Activated CD4-positive, alpha-beta memory T cell treated with anti-CD3 and anti-CD28 coated beads, Interleukin-2, amount 10 ng/mL, durations not matched to agents 7 days and 5 days (primary cell): ENCODE data around the gene WFDC12. TPM values are rescaled to one million over a fixed set of nuclear protein-coding genes. Genes with fewer than 3 reads are reported as not detected.

ENCODE experiments used
- CTCF ChIA-PET: fragments of 350-600 bp; sonication (Branson Sonifier 250); formaldehyde crosslinking; loops from one replicate; lab custom pipeline; 2021; ENCODE audit warnings: antibody characterized with exemption, inconsistent platforms; lab: Charles Lee
- POLR2A ChIA-PET: fragments of 350-600 bp; sonication (Branson Sonifier 250); formaldehyde crosslinking; loops from one replicate; lab custom pipeline; 2021; ENCODE audit warnings: antibody characterized with exemption; lab: Charles Lee
- DNase-seq: peaks from one replicate; pipeline ENCODE4 v3.0.0-alpha.2; 2020
- H3K27ac Mint-ChIP-seq: one replicate; pipeline ENCODE4 v1.8.0; 2021; ENCODE audit warnings: mild to moderate bottlenecking, mixed read lengths
- H3K27me3 Mint-ChIP-seq: one replicate; pipeline ENCODE4 v1.8.0; 2021; ENCODE audit warnings: mixed read lengths
- H3K36me3 Mint-ChIP-seq: one replicate; pipeline ENCODE4 v1.8.0; 2021; ENCODE audit warnings: low read depth, mixed read lengths
- H3K4me1 Mint-ChIP-seq: one replicate; pipeline ENCODE4 v1.8.0; 2021; ENCODE audit warnings: mixed read lengths
- H3K4me3 Mint-ChIP-seq: one replicate; pipeline ENCODE4 v1.8.0; 2021; ENCODE audit warnings: mild to moderate bottlenecking, mixed read lengths
- H3K9me3 Mint-ChIP-seq: one replicate; pipeline ENCODE4 v1.8.0; 2021; ENCODE audit warnings: mixed read lengths
- total RNA-seq, 2 experiments: library from RNA; stranded (reverse); gene quantifications; one replicate each; pipeline ENCODE4 v1.2.3, GENCODE V29; 2021

WFDC12 gene
- total RNA-seq, 2 experiments from 2014 or later, result not detected

- Mint-ChIP-seq H3K27me3 (no peaks in the 10 kb centered on the region), H3K36me3 (peaks cover 84% of the 10 kb centered on the region), H3K9me3 (peaks cover 4% of the 10 kb centered on the region), H3K4me3 (no peak overlapping the region), H3K4me1 (no peaks in the 10 kb centered on the region), H3K27ac (no peak overlapping the region)
- ChIA-PET CTCF (no interaction called here), POLR2A (no interaction called here)
- no peak for DNase-seq
These were observed 39.0 kb downstream of the WFDC12 start for GRCh38 chr20:45085289-45085688.

DNA sequence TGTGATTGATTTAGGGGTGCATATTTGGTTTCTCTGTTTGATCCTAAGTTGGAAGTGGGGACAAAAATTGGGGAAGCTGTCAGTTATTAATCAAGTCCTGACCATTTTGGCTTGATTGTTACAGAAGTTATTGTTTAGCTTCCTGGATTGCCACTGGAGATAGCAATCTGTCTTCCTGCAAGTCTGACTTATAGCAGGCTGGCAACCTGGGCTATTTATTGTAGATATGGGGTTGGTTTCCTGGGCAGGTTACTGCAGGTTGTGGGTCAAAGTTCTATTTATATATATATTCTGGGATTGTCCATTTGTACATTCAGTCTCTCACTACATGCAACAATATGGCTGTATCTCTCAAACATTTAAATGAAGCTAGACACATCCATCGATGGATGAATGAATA lies 41.1 kb downstream of the WFDC12 start:
- Mint-ChIP-seq H3K4me1 (no peaks in the 10 kb centered on the region), H3K36me3 (peaks cover 85% of the 10 kb centered on the region), H3K27ac (no peak overlapping the region), H3K27me3 (no peaks in the 10 kb centered on the region), H3K4me3 (no peak overlapping the region), H3K9me3 (peaks cover 4% of the 10 kb centered on the region)
- CTCF ChIA-PET, result interaction anchor here (0.8 to 0.9 kb wide), 2 partner anchors 10 to 211 kb away, joined by 3 to 4 read pairs; no protein-coding TSS in a partner anchor
- POLR2A ChIA-PET, result no interaction called here
- no peak for DNase-seq

- ChIA-PET POLR2A (no interaction called here), CTCF (no interaction called here)
- Mint-ChIP-seq H3K9me3 (peaks cover 4% of the 10 kb centered on the region), H3K36me3 (peaks cover 82% of the 10 kb centered on the region), H3K4me3 (no peak overlapping the region), H3K27ac (no peak overlapping the region), H3K4me1 (no peaks in the 10 kb centered on the region), H3K27me3 (no peaks in the 10 kb centered on the region)
- no peak for DNase-seq
These were observed 41.8 kb downstream of the WFDC12 start for GRCh38 chr20:45082468-45082867.

DNA sequence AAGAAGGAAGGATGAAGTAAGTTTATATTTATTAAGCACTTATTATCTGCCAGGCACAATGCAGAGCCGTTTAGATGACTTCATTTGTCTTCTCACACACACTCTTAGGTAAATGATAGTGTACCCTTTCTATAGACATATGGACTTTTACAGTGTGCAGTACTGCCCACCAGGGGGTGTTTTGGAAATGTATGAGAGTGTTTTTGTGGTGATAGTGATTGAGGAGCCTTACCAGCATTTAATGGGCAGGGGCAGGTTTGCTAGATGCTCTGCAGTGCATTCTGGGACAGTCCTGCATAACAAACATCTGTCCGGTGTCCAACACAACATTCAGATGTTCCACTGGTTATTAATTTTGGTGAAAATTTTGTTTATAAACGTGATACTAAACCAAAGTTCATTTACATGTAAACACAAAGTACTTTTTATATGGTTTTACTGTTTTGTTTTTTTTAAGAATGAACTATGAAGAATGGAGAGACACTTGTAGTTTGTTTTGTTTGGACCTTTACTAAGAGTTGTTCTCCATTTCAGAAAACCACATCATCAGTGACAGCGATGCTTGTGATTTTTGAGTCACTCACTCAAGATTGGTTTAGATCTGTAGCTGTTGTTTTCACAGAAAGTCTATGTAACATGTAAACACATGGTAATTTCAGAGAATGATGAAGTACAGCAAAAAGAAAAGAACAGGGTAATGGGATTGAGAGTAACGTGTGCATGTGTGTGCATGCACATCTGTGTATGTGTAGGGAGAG lies 43.2 kb downstream of the WFDC12 start:
- no peak for DNase-seq
- H3K27me3 Mint-ChIP-seq, result no peaks in the 10 kb centered on the region
- H3K27ac Mint-ChIP-seq, result no peak overlapping the region
- ChIA-PET CTCF (no interaction called here), POLR2A (no interaction called here)
- no peaks in the 10 kb centered on the region for H3K4me1 Mint-ChIP-seq
- peaks cover 4% of the 10 kb centered on the region for H3K9me3 Mint-ChIP-seq
- H3K4me3 Mint-ChIP-seq, result no peak overlapping the region
- H3K36me3 Mint-ChIP-seq, result peaks cover 84% of the 10 kb centered on the region

GRCh38 chr20:45077559-45077958 lies 46.7 kb downstream of the WFDC12 start:
- Mint-ChIP-seq H3K9me3 (peaks cover 4% of the 10 kb centered on the region), H3K27ac (no peak overlapping the region), H3K36me3 (peaks cover 74% of the 10 kb centered on the region), H3K27me3 (no peaks in the 10 kb centered on the region), H3K4me1 (no peaks in the 10 kb centered on the region), H3K4me3 (no peak overlapping the region)
- ChIA-PET CTCF (interaction anchor here (1.1 to 1.4 kb wide), 2 partner anchors 28 to 34 kb away, joined by 3 to 5 read pairs; no protein-coding TSS in a partner anchor), POLR2A (no interaction called here)
- DNase-seq, result no peak

Other genes with a start within 250 kb of the WFDC12 start
- gene YWHAB, start 238.8 kb downstream of the WFDC12 start, total RNA-seq, result 100 to 1,000 TPM; 277 to 279 TPM
- 10 to 100 TPM; 57.9 to 58.9 TPM for gene PABPC1L, start 214.4 kb downstream of the WFDC12 start, total RNA-seq
- 10 to 100 TPM; 16.0 to 16.4 TPM for gene TOMM34, start 164.1 kb downstream of the WFDC12 start, total RNA-seq
- gene STK4, start 158.0 kb downstream of the WFDC12 start, total RNA-seq, result 100 to 1,000 TPM; 204 to 213 TPM
- gene KCNS1, start 23.3 kb downstream of the WFDC12 start, total RNA-seq, result under 1 TPM; 0.13 TPM
- gene WFDC5, start 9.3 kb downstream of the WFDC12 start, total RNA-seq, result under 1 TPM; 0.63 to 0.73 TPM
- not detected for gene PI3, start 50.4 kb upstream of the WFDC12 start, total RNA-seq
- not detected for gene SEMG1, start 82.6 kb upstream of the WFDC12 start, total RNA-seq
- gene SEMG2, start 96.9 kb upstream of the WFDC12 start, total RNA-seq, result not detected
- gene SLPI, start 130.1 kb upstream of the WFDC12 start, total RNA-seq, result under 1 TPM; 0.40 to 0.45 TPM
- not detected for gene RBPJL, start 182.4 kb upstream of the WFDC12 start, total RNA-seq
- gene MATN4, start 183.8 kb upstream of the WFDC12 start, total RNA-seq, result 1 to 10 TPM in 1 of 2 experiments, under 1 TPM in 1; 0.83 to 1.5 TPM
- gene SDC4, start 224.0 kb upstream of the WFDC12 start, total RNA-seq, result 10 to 100 TPM; 28.1 to 28.3 TPM
- gene SYS1, start 238.7 kb upstream of the WFDC12 start, total RNA-seq, result 10 to 100 TPM; 22.1 to 24.2 TPM